Measurements from ENCODE around the gene EREG. TPM values are rescaled to one million over a fixed set of nuclear protein-coding genes. Genes with fewer than 3 reads are reported as not detected.

EREG gene
- total and polyA plus RNA-seq, 2 of the 8 experiments (the other 6 are each of a cell fraction or from before 2014, with no cell fraction given), result not detected

DNA sequence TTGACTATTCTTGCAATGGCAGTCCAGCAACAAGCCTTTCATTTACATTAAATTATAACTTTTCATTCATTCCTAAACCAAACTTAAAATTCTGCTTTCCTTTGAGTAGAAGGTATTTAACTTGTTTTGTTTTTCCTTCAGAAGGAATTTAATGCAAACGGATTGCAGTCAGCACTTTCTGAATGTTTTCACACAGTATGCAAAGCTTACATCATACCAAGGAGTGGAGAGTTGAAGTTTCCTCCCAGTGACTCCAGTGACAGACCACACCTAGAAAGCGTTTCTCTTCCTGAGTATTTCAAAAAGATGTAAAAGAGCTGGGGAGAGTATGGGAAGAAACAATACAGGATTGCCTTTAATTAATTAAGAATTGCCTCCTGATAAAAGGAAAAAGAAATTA is 48.5 kb upstream of the EREG start:
- Histone ChIP-seq H3K14ac (ENCODE audit: insufficient read length) (no peak overlapping the region), H2BK5ac (ENCODE audit: low read depth, low read length) (no peak overlapping the region), H2BK120ac (replicated peaks; ENCODE audit: low read depth, low read length) (no peak overlapping the region), H2AK5ac (ENCODE audit: low read depth, low read length) (no peak overlapping the region), H3K4me3 (ENCODE audit: extremely low read depth in 1 of 4, insufficient read depth in 2 of 4, low read depth in 3 of 4, low read length in 4 of 4) (no peak overlapping the region), H3K9me3 (ENCODE audit: insufficient read depth in 2 of 2, low read depth in 1 of 2, low read length in 1 of 2) (no peaks in the 10 kb centered on the region), H2AFZ (ENCODE audit: low read length) (no peak overlapping the region), H3K56ac (replicated peaks; ENCODE audit: insufficient read length, low read depth, low read length) (no peak overlapping the region), H4K20me1 (replicated peaks in 1 of 2; ENCODE audit: control insufficient read depth in 1 of 2, insufficient read depth in 2 of 2, low read length in 2 of 2) (no peaks in the 10 kb centered on the region), H2BK12ac (ENCODE audit: low read depth, low read length) (no peak overlapping the region), H3K27ac (ENCODE audit: low read depth, low read length) (no peak overlapping the region), H2BK15ac (ENCODE audit: low read length) (no peak overlapping the region), H3K23ac (ENCODE audit: insufficient read length) (no peak overlapping the region), H3K18ac (ENCODE audit: extremely low read depth, low read length) (no peak overlapping the region), H3K79me1 (ENCODE audit: low read depth, low read length) (no peaks in the 10 kb centered on the region), H4K91ac (replicated peaks; ENCODE audit: insufficient read length, low read length) (no peak overlapping the region), H3K36me3 (ENCODE audit: control insufficient read depth in 2 of 4, insufficient read depth in 4 of 4, low read length in 3 of 4) (no peaks in the 10 kb centered on the region), H4K8ac (ENCODE audit: extremely low read depth, insufficient read depth, low read length) (no peak overlapping the region), H3K27me3 (replicated peaks in 1 of 4; ENCODE audit: control insufficient read depth in 3 of 4, extremely low read depth in 1 of 4, insufficient read depth in 3 of 4, low read length in 3 of 4) (no peaks in the 10 kb centered on the region), H3K23me2 (ENCODE audit: low read depth, low read length) (no peaks in the 10 kb centered on the region), H3K9ac (replicated peaks in 1 of 4; ENCODE audit: extremely low read depth in 1 of 4, low read depth in 3 of 4, low read length in 3 of 4) (no peak overlapping the region), H4K5ac (ENCODE audit: insufficient read length, low read depth, low read length) (no peak overlapping the region), H3K4ac (replicated peaks; ENCODE audit: insufficient read length, low read depth, low read length) (no peak overlapping the region), H3K79me2 (ENCODE audit: control insufficient read depth in 1 of 2, insufficient read depth in 2 of 2, low read length in 2 of 2) (no peaks in the 10 kb centered on the region), H3K4me1 (replicated peaks in 1 of 4; ENCODE audit: control insufficient read depth in 3 of 4, insufficient read depth in 4 of 4, low read length in 3 of 4) (peaks cover 0 to 5% (median under 1%) of the 10 kb centered on the region in 4 experiments; a peak in 2 of 7 replicates), H2BK20ac (ENCODE audit: low read length) (no peak overlapping the region), H3K4me2 (ENCODE audit: insufficient read depth in 1 of 2, low read depth in 2 of 2, low read length in 2 of 2) (no peak overlapping the region)
- ChIA-PET POLR2A (ENCODE audit: partially characterized antibody) (no interaction called here), CTCF (ENCODE audit: partially characterized antibody) (interaction anchor here (0.7 to 1.3 kb wide), 5 partner anchors 8 to 126 kb away, joined by 3 to 4 read pairs (median 3); no protein-coding TSS in a partner anchor)
- 58% methylated on average over 2 of the region's 2 CpGs; no CpG with 5 or more reads in 1 of the 2 experiments for WGBS, 2 experiments (ENCODE audit: extremely low coverage in 1 of 2, insufficient coverage in 1 of 2, insufficient read length in 1 of 2, insufficient replicate concordance in 2 of 2, low coverage in 1 of 2, low lambda C conversion rate in 2 of 2, missing lambda C conversion rate in 1 of 2)
- FAIRE-seq (no peak), DNase-seq (ENCODE audit: low read depth in 1 of 2, low spot score in 2 of 2) (no peak)
